ENCODE measurements around the gene CCIN. TPM values are rescaled to one million over a fixed set of nuclear protein-coding genes. Genes with fewer than 3 reads are reported as not detected.

Gene CCIN
- total RNA-seq, 1 donor from 2014 or later = not detected

DNA sequence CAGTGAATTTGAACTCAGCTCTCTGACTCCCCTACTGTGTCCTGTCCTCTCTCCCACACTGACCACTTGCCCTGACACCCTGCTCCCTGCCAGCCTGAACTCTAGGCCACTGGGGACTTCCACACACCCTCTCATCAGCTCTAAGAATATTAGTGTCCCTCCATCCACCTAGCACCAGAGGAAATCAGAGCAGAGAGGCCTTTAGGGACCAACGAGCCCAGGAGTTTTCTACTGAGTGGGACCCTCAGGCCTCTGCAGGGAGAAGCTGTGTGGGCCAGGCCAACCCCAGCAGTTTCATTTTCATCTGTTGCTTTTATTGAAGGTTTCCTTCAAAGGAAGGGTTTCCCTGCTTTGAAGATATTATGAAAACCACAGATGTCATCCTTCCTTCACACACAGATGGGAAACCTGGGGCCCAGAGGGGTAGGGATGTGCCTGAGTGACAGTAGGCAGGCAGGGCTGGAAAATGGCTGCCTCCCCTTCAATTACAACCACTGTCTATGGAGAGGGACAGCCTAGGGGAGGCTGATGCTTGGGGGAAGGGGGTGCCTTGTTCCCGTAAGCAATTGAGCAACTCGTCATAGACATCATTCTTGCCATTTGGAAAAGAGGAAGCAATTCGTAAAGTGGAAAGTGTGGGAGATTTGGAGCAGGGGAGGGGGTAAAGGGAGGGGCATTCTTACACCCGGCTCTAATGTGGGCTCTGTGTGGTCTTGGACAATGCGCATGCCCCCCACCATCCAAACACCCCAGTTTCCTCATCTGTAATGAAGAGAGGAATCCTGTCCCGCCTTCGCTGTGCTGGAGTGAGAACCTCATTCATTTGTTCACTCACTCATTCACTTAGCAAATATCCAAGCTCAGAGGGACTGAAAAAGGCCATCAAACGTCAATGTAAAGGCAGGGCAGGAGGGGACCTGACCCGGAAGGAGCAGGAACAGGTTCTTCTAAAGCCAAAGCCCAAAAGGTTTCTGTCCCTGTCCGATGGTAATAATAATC, 28.8 kb upstream of the CCIN start:
- no peak overlapping the region for H3K4me3 Mint-ChIP-seq
- Histone ChIP-seq H3K79me2 (ENCODE audit: low read depth) (no peaks in the 10 kb centered on the region), H3K27ac (no peak overlapping the region), H4K20me1 (ENCODE audit: low read depth) (no peaks in the 10 kb centered on the region), H3K36me3 (no peaks in the 10 kb centered on the region), H3K9me3 (ENCODE audit: low read depth) (no peaks in the 10 kb centered on the region), H3K4me1 (peaks cover 15% of the 10 kb centered on the region), H3K9ac (no peak overlapping the region), H3K27me3 (peaks cover 37% of the 10 kb centered on the region), H3K4me2 (no peak overlapping the region), H3K4me3 (no peak overlapping the region), H2AFZ (replicated peaks) (no peak overlapping the region), H3F3A (ENCODE audit: low read depth) (peaks cover 9% of the 10 kb centered on the region)
- peaks cover 34% of the 10 kb centered on the region for H3K27me3 Mint-ChIP-seq (ENCODE audit: insufficient read depth, low read depth)
- H3K27ac Mint-ChIP-seq = peak overlapping the region; percentile 50
- H3K36me3 Mint-ChIP-seq = peaks cover 1% of the 10 kb centered on the region
- H3K4me1 Mint-ChIP-seq = peaks cover 15% of the 10 kb centered on the region
- no peak for DNase-seq (ENCODE audit: low spot score)
- peaks cover 5% of the 10 kb centered on the region for H3K9me3 Mint-ChIP-seq
- TF ChIP-seq CTCF (IDR thresholded peaks at IDR 0.05) = no peak
- TF ChIP-seq EZH2 (IDR thresholded peaks at IDR 0.05) = no peak
- TF ChIP-seq EZH2phosphoT487 (IDR thresholded peaks at IDR 0.05) = no peak

- Histone ChIP-seq H3K9ac (no peak overlapping the region), H4K20me1 (ENCODE audit: low read depth) (no peaks in the 10 kb centered on the region), H3K4me1 (peaks cover 9% of the 10 kb centered on the region), H3K4me2 (no peak overlapping the region), H3K79me2 (ENCODE audit: low read depth) (no peaks in the 10 kb centered on the region), H3F3A (ENCODE audit: low read depth) (peaks cover 9% of the 10 kb centered on the region), H3K4me3 (no peak overlapping the region), H3K36me3 (no peaks in the 10 kb centered on the region), H2AFZ (replicated peaks) (no peak overlapping the region), H3K27ac (no peak overlapping the region), H3K27me3 (peaks cover 28% of the 10 kb centered on the region), H3K9me3 (ENCODE audit: low read depth) (no peaks in the 10 kb centered on the region)
- peaks cover 11% of the 10 kb centered on the region for H3K9me3 Mint-ChIP-seq
- DNase-seq (ENCODE audit: low spot score) = peak; percentile 56
- peaks cover 5% of the 10 kb centered on the region for H3K36me3 Mint-ChIP-seq
- no peak overlapping the region for H3K4me3 Mint-ChIP-seq
- H3K27me3 Mint-ChIP-seq (ENCODE audit: insufficient read depth, low read depth) = peaks cover 27% of the 10 kb centered on the region
- H3K4me1 Mint-ChIP-seq = peaks cover 15% of the 10 kb centered on the region
- H3K27ac Mint-ChIP-seq = no peak overlapping the region
- TF ChIP-seq EZH2 (IDR thresholded peaks at IDR 0.05) (no peak), EZH2phosphoT487 (IDR thresholded peaks at IDR 0.05) (no peak), CTCF (IDR thresholded peaks at IDR 0.05) (peak; percentile 42)
Observed at GRCh38 chr9:36141288-36141687, 27.9 kb upstream of the CCIN start.

DNA sequence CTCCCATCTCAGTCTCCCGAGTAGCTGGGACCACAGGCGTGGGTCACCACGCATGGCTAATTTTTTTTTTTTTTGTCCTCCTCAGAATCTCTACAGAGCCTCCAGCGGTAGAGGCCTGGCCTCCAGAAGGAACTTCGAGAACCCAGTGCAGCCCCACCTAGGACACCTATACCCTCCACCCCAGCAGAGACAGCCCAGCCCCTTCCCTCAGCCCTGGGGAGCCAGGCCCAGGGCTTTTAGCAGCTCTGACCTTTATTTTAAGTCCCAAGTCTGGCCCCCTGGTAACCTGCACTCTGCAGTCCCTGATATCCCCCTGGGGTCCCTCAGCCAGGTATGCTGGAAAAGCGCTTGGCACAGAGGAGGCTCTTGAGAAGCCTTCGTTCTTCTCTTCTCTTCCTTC, 27.4 kb upstream of the CCIN start:
- Histone ChIP-seq H2AFZ (replicated peaks) (no peak overlapping the region), H3K4me1 (peaks cover 9% of the 10 kb centered on the region), H3K36me3 (no peaks in the 10 kb centered on the region), H3K9ac (no peak overlapping the region), H3K27ac (no peak overlapping the region), H3K4me3 (no peak overlapping the region), H4K20me1 (ENCODE audit: low read depth) (no peaks in the 10 kb centered on the region), H3K79me2 (ENCODE audit: low read depth) (no peaks in the 10 kb centered on the region), H3F3A (ENCODE audit: low read depth) (peaks cover 9% of the 10 kb centered on the region), H3K27me3 (peaks cover 23% of the 10 kb centered on the region), H3K9me3 (ENCODE audit: low read depth) (no peaks in the 10 kb centered on the region), H3K4me2 (no peak overlapping the region)
- DNase-seq (ENCODE audit: low spot score) = no peak
- Mint-ChIP-seq H3K4me1 (peaks cover 15% of the 10 kb centered on the region), H3K4me3 (no peak overlapping the region), H3K9me3 (peaks cover 12% of the 10 kb centered on the region), H3K27ac (no peak overlapping the region), H3K27me3 (ENCODE audit: insufficient read depth, low read depth) (peaks cover 27% of the 10 kb centered on the region), H3K36me3 (peaks cover 7% of the 10 kb centered on the region)
- TF ChIP-seq EZH2phosphoT487 (IDR thresholded peaks at IDR 0.05) = no peak
- TF ChIP-seq EZH2 (IDR thresholded peaks at IDR 0.05) = no peak
- TF ChIP-seq CTCF (IDR thresholded peaks at IDR 0.05) = no peak

Measured in neural progenitor cell (in vitro differentiated cells).